Femur (tissue), 1 donor: ENCODE results near the gene FTCD.

Experiments
- DNase-seq: peaks from one replicate; pipeline ENCODE4 v3.0.0-alpha.2; 2017

Gene FTCD

GRCh38 chr21:46091631-46092025, 63.8 kb downstream of the FTCD start:
- no peak for DNase-seq

DNA sequence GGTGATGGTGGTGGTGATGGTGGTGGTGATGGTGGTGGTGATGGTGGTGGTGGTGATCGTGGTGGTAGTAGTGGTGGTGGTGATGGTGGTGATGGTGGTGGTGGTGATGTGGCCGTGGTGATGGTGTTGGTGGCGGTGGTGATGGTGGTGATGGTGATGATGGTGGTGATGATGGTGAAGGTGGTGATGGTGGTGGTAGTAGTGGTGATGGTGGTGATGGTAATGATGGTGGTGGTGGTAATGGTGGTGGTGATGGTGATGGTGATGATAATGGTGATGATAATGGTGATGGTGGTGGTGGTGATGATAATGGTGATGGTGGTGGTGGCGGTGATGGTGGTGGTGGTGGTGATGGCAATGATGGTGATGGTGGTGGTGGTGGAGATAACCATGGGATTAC, 64.3 kb downstream of the FTCD start:
- no peak for DNase-seq

DNA sequence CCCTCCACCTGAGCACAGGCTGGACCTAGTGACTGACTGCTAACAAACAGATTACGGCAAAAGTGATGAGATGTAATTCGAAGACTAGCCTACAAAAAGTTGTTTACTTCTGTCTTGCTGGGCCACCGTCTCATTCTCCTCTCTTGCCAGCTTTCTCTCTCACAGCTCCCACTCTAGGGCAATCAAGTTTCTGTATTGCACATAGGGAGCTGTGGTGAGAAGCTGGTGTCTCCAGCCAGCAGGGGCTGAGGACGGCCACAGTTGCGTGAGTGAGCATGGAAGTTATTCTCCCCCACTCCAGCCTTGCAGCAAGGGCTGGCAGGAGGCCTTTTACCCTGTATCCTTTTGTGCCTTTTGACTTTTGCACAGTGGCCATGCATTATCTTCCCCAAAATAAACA, 66.1 kb downstream of the FTCD start:
- no peak for DNase-seq

GRCh38 chr21:46088189-46088588, 67.2 kb downstream of the FTCD start:
- DNase-seq, result no peak

- DNase-seq, result no peak
Observed at GRCh38 chr21:46087641-46088040, 67.7 kb downstream of the FTCD start.
